Tibial nerve (tissue), 4 donors: ENCODE measurements around the gene LRPPRC. TPM values are rescaled to one million over a fixed set of nuclear protein-coding genes. Genes with fewer than 3 reads are reported as not detected.

Source experiments
- DNase-seq, 2 donors: peaks; one replicate each; pipeline ENCODE4 v3.0.0-alpha.2; 2019; ENCODE audit warnings: low spot score in 2 of 2
- H3K27ac ChIP-seq, 4 donors: fragments of 200-600 bp; sonication (generic) in 3 of 4; one replicate each; pipeline ENCODE4 v1.5.1; 2017 to 2019; ENCODE audit warnings: mild to moderate bottlenecking in 1 of 4
- H3K27me3 ChIP-seq, 2 donors: fragments of 200-600 bp; sonication (generic) in 1 of 2; one replicate each; pipeline versions ENCODE4 v1.5.1 to v1.6.0; 2017 to 2019
- H3K36me3 ChIP-seq, 3 donors: fragments of 200-600 bp; sonication (generic); one replicate each; pipeline ENCODE4 v1.5.1; 2018 to 2019
- H3K4me1 ChIP-seq, 4 donors: fragments of 200-600 bp; sonication (generic) in 3 of 4; one replicate each; pipeline ENCODE4 v1.5.1; 2017 to 2019
- H3K4me3 ChIP-seq, 4 donors: fragments of 200-600 bp; sonication (generic) in 3 of 4; one replicate each; pipeline ENCODE4 v1.5.1; 2017 to 2019; ENCODE audit warnings: mild to moderate bottlenecking in 1 of 4, moderate library complexity in 1 of 4
- H3K9me3 ChIP-seq, 4 donors: fragments of 200-600 bp; sonication (generic) in 3 of 4; one replicate each; pipeline ENCODE4 v1.5.1; 2017 to 2019
- EP300 ChIP-seq, 2 donors: sonication (generic); formaldehyde crosslinking; IDR thresholded peaks; one replicate each; pipeline ENCODE4 v1.6.1; 2017; ENCODE audit warnings: antibody characterized with exemption in 2 of 2, mild to moderate bottlenecking in 1 of 2
- POLR2A ChIP-seq, 2 donors: fragments of 450-650 bp; IDR thresholded peaks; one replicate each; pipeline ENCODE4 v1.6.1; 2017; ENCODE audit warnings: antibody characterized with exemption in 2 of 2, mild to moderate bottlenecking in 2 of 2, moderate library complexity in 2 of 2
- WGBS, 2 donors: methylation state at CpG; one replicate each; pipeline ENCODE4 v1.1.5; 2018; 5-methylcytosine and 5-hydroxymethylcytosine counted together
- total RNA-seq, 4 donors: library from RNA; depleted of rRNA; stranded (reverse); fragments of >200 nt; gene quantifications; one replicate each; pipeline ENCODE4 v1.1.0, GENCODE V29; 2016
- TF ChIP-seq, protein P1 (sequence below), 5 experiments: fragments of 200-600 bp in 3 of 5; fragments of 450-650 bp in 2 of 5; sonication (generic) in 3 of 5; IDR thresholded peaks; one replicate each; pipeline ENCODE4 v1.5.1; 2016 to 2019; ENCODE audit warnings: antibody characterized with exemption in 5 of 5, mild to moderate bottlenecking in 3 of 5, moderate library complexity in 2 of 5

The LRPPRC gene
- total RNA-seq, 4 donors from 2014 or later, result 42.2 to 53.4 (median 49.7) TPM

DNA sequence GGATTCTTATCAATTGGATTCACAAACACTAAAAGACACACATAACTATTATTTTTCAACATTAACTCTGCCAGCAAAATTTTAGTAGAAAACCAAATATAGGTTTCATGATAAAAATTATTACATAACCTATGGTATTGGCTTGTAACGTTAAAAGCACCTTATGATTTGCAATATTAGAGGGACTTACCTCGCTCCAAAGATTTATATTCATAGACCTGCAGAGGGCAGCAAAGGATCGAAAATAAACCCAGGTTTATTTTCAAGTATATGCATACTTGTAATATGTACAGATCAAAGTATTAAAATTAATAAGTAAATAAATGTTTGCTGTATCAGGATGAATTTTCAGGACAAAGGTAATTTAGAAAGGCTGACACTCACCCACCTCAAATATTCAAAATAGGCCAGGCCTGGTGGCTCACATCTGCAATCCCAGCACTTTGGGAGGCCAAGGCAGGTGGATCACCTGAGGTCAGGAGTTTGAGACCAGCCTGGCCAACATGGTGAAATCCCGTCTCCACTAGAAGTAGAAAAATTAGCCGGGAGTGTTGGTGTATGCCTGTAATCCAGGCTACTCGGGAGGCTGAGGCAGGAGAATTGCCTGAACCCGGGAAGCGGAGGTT lies 45.3 kb downstream of the LRPPRC start:
- H3K36me3 ChIP-seq, result peaks cover 0 to 96% (median 20%) of the 10 kb centered on the region in 3 donors
- WGBS, 2 donors, result 79 to 80% methylated on average over 8 of the region's 8 CpGs

DNA sequence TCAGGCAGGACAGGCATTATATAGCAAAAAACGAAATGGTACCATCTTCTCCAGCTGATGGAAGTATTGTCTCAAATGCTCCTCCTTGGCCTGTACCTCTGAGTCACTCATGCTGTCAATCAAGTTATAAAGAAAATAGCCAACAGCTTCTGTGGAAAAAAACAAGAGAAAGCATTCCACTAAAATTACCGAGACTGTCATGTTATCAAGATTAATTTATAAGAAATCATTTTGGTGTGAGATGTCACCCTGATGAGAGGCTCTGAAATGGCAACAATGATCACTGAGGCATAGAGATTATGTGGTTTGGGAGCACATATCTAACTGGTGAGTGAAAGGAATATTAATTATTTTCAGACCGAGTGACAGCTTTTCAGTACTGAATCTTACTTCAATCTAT lies 47.4 kb downstream of the LRPPRC start:
- Histone ChIP-seq H3K27ac (no peak overlapping the region), H3K9me3 (no peaks in the 10 kb centered on the region), H3K4me3 (no peak overlapping the region), H3K36me3 (peaks cover 0 to 96% (median 8%) of the 10 kb centered on the region in 3 donors), H3K4me1 (no peaks in the 10 kb centered on the region), H3K27me3 (no peaks in the 10 kb centered on the region)
- WGBS, 2 donors, result 78 to 79% methylated on average over 3 of the region's 3 CpGs
- no peak for DNase-seq
- TF ChIP-seq, protein P1, sequence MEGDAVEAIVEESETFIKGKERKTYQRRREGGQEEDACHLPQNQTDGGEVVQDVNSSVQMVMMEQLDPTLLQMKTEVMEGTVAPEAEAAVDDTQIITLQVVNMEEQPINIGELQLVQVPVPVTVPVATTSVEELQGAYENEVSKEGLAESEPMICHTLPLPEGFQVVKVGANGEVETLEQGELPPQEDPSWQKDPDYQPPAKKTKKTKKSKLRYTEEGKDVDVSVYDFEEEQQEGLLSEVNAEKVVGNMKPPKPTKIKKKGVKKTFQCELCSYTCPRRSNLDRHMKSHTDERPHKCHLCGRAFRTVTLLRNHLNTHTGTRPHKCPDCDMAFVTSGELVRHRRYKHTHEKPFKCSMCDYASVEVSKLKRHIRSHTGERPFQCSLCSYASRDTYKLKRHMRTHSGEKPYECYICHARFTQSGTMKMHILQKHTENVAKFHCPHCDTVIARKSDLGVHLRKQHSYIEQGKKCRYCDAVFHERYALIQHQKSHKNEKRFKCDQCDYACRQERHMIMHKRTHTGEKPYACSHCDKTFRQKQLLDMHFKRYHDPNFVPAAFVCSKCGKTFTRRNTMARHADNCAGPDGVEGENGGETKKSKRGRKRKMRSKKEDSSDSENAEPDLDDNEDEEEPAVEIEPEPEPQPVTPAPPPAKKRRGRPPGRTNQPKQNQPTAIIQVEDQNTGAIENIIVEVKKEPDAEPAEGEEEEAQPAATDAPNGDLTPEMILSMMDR (IDR thresholded peaks at IDR 0.05), result no peak
- TF ChIP-seq POLR2A (IDR thresholded peaks at IDR 0.05) (no peak), EP300 (IDR thresholded peaks at IDR 0.05) (no peak)

More for the DNA sequence above, 45.3 kb downstream of the LRPPRC start:
- H3K9me3 ChIP-seq, result no peaks in the 10 kb centered on the region
- no peaks in the 10 kb centered on the region for H3K4me1 ChIP-seq
- H3K4me3 ChIP-seq, result no peak overlapping the region
- DNase-seq, result no peak
- no peak overlapping the region for H3K27ac ChIP-seq
- H3K27me3 ChIP-seq, result no peaks in the 10 kb centered on the region
- TF ChIP-seq POLR2A (IDR thresholded peaks at IDR 0.05) (no peak), EP300 (IDR thresholded peaks at IDR 0.05) (no peak)
- TF ChIP-seq, protein P1 (IDR thresholded peaks at IDR 0.05), result peak in 3 of 5 experiments; percentile 11 to 18 (median 14)

DNA sequence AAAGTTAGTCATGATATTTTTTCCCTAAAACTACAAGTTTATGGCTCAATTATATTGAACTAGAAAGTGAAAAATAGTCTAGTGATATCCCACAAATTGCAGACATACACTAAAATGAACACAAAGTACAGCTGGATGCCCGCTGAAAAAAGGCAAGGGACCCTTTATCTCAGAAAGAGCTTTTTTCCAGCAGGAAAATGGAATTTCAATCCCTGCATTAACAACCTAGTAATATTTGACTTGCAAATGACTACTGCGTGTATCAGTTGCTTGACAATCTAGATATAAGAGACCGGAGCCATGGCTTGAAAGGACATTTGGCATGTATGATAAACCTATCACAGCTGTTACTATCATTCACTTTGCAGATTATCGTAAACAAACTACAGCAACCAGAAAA lies 49.1 kb downstream of the LRPPRC start:
- no peak for DNase-seq
- WGBS, 2 donors, result 94 to 97% methylated on average over 4 of the region's 4 CpGs
- Histone ChIP-seq H3K4me3 (no peak overlapping the region), H3K4me1 (peaks cover 0 to 7% (median 0%) of the 10 kb centered on the region in 4 donors), H3K27me3 (no peaks in the 10 kb centered on the region), H3K36me3 (peaks cover 0 to 84% (median 8%) of the 10 kb centered on the region in 3 donors), H3K9me3 (no peaks in the 10 kb centered on the region), H3K27ac (no peak overlapping the region)
- no peak for TF ChIP-seq POLR2A (IDR thresholded peaks at IDR 0.05)
- TF ChIP-seq EP300 (IDR thresholded peaks at IDR 0.05), result no peak
- TF ChIP-seq, protein P1 (IDR thresholded peaks at IDR 0.05), result no peak

DNA sequence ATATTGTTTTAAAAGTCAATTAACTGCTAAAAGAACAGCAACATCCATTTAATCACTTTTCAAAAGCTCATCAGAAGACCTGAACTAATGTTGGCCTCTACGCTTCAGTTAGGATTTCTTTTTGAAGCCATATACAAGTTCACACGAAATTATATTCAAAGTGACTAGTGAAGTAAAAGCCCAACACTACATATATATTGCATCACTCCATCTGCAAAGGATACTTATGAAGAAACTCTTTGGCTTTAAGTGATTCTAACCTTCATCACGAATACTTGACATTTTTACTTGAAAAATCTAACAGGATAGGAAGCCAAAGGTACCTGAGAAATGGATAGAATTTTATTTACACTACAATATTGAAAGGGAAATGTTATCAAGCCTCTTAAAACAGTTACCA lies 50.4 kb downstream of the LRPPRC start:
- TF ChIP-seq POLR2A (IDR thresholded peaks at IDR 0.05) (no peak), EP300 (IDR thresholded peaks at IDR 0.05) (no peak)
- TF ChIP-seq, protein P1 (IDR thresholded peaks at IDR 0.05), result no peak
- H3K36me3 ChIP-seq, result peaks cover 0 to 72% (median 8%) of the 10 kb centered on the region in 3 donors
- no peaks in the 10 kb centered on the region for H3K9me3 ChIP-seq
- H3K27ac ChIP-seq, result no peak overlapping the region
- peaks cover 0 to 7% (median 0%) of the 10 kb centered on the region in 4 donors for H3K4me1 ChIP-seq
- H3K27me3 ChIP-seq, result no peaks in the 10 kb centered on the region
- no peak overlapping the region for H3K4me3 ChIP-seq
- no peak for DNase-seq
- WGBS, 2 donors, result 93 to 94% methylated on average over 3 of the region's 3 CpGs

DNA sequence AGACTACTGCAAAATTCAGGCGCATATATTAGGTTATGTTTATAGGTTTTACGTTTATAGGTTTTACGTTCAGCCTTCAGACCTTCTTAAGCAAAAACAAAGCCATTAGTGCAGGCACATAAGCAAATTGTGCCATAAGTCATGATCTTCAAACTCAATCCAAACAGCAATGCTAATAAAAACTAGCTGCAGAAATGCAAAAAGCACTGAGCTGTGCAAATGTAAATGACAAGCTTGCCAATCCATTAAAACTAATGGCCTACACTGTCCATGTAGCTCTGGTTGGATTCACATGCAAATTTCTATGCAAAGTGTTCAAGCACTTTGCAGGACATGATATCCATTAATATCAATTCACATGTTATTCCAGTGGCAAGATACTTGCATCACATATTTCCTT lies 50.9 kb downstream of the LRPPRC start:
- Histone ChIP-seq H3K4me3 (no peak overlapping the region), H3K9me3 (no peaks in the 10 kb centered on the region), H3K27me3 (no peaks in the 10 kb centered on the region), H3K36me3 (peaks cover 0 to 71% (median 8%) of the 10 kb centered on the region in 3 donors), H3K27ac (no peak overlapping the region), H3K4me1 (peaks cover 0 to 7% (median 0%) of the 10 kb centered on the region in 4 donors)
- 91 to 99% methylated on average over 3 of the region's 3 CpGs for WGBS, 2 donors
- no peak for TF ChIP-seq EP300 (IDR thresholded peaks at IDR 0.05)
- TF ChIP-seq, protein P1 (IDR thresholded peaks at IDR 0.05), result no peak
- TF ChIP-seq POLR2A (IDR thresholded peaks at IDR 0.05), result no peak
- DNase-seq, result no peak
